NT2/D1 (cell line): Measurements from ENCODE around the gene YBX2.

Experiments
- DNase-seq: peaks from one replicate; pipeline ENCODE4 v3.0.0-alpha.2; 2011; ENCODE audit warnings: low read depth, low spot score
- H3K27me3 ChIP-seq: 2 replicates; pipeline ENCODE4 v1.6.0; 2011; ENCODE audit warnings: mild to moderate bottlenecking; ENCODE audit not compliant: insufficient read length, insufficient read depth
- H3K36me3 ChIP-seq: 2 replicates; pipeline ENCODE4 v1.6.1; 2011; ENCODE audit warnings: mild to moderate bottlenecking, low read length, mixed read lengths; ENCODE audit not compliant: insufficient read depth, insufficient read length
- H3K4me1 ChIP-seq: 2 replicates; pipeline ENCODE4 v1.5.1; 2011; ENCODE audit not compliant: insufficient read depth, insufficient read length
- H3K4me3 ChIP-seq: 2 replicates; pipeline ENCODE4 v1.5.1; 2011; ENCODE audit warnings: low read depth; ENCODE audit not compliant: insufficient read length
- H3K9ac ChIP-seq: 2 replicates; pipeline ENCODE4 v1.6.0; 2011; ENCODE audit warnings: low read depth; ENCODE audit not compliant: insufficient read length
- H3K9me3 ChIP-seq: 2 replicates; pipeline ENCODE4 v1.5.1; 2011; ENCODE audit warnings: mild to moderate bottlenecking, low read length; ENCODE audit not compliant: insufficient read depth
- SUZ12 ChIP-seq: IDR thresholded peaks from 2 replicates; pipeline ENCODE4 v1.6.1; 2011; ENCODE audit not compliant: insufficient read length, insufficient read depth; ENCODE audit errors: extremely low read depth
- YY1 ChIP-seq: IDR thresholded peaks from 2 replicates; pipeline ENCODE4 v1.6.1; 2011; ENCODE audit not compliant: insufficient read length, insufficient read depth
- ZNF274 ChIP-seq: IDR thresholded peaks from 2 replicates; pipeline ENCODE4 v1.6.1; 2011; ENCODE audit warnings: mild to moderate bottlenecking, low read depth, low read length

YBX2 gene

DNA sequence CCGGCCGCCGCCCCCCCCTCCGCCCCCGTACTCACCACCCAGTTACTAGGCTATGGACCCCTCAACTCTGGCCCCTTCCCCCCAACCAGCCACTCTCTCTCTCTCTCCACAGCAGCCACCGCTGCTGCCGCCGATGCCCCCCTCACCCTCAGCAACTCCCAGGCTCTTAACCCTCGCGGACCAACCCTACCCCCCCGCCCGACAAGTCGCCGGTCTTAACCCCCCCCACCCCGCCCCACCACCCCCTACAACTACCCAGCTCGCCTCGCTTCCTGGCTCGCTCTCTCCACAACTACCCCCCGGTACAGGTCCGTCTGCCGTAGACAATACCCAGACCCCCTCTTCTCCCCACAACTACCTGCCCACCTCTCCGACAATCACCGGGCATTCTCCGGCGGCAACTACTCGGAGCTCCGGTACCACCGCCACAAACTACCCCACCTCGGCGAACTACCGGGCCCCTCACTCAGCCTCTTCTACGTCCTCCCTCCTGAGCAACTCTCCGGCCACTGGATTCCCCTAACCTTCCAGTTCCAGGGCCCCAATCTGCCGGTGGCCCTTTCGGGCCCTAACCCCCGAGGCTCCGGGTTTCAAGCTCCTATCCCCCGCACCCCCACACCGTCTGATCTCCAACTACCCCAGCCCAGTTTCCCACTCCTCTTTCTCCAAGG lies 55.9 kb downstream of the YBX2 start:
- no peak for DNase-seq
- Histone ChIP-seq H3K4me3 (peak overlapping the region; percentile 86), H3K9me3 (no peaks in the 10 kb centered on the region), H3K27me3 (no peaks in the 10 kb centered on the region), H3K9ac (peak overlapping the region; percentile 98), H3K4me1 (peaks cover 9% of the 10 kb centered on the region), H3K36me3 (peaks cover 42% of the 10 kb centered on the region)
- TF ChIP-seq YY1, result no peak
- TF ChIP-seq ZNF274, result no peak
- TF ChIP-seq SUZ12, result no peak
